Sigmoid colon (tissue), 7 donors: ENCODE data around the gene IL12A. TPM values are rescaled to one million over a fixed set of nuclear protein-coding genes. Genes with fewer than 3 reads are reported as not detected.

Experiments used
- DNase-seq: peaks from one replicate; pipeline ENCODE4 v3.0.0-alpha.2; 2019
- H3K27ac ChIP-seq, 4 donors: fragments of 200-600 bp; sonication (generic); one replicate each; pipeline ENCODE4 v1.5.1; 2016 to 2019; ENCODE audit warnings: mild to moderate bottlenecking in 1 of 4
- H3K27me3 ChIP-seq, 3 donors: fragments of 200-600 bp; sonication (generic); one replicate each; pipeline ENCODE4 v1.5.1; 2019; ENCODE audit warnings: mild to moderate bottlenecking in 1 of 3
- H3K36me3 ChIP-seq, 4 donors: fragments of 200-600 bp; sonication (generic); one replicate each; pipeline ENCODE4 v1.5.1; 2016 to 2019
- H3K4me1 ChIP-seq, 4 donors: fragments of 200-600 bp; sonication (generic); one replicate each; pipeline ENCODE4 v1.5.1; 2017 to 2019
- H3K4me3 ChIP-seq, 4 donors: fragments of 200-600 bp; sonication (generic); one replicate each; pipeline ENCODE4 v1.5.1; 2017 to 2019; ENCODE audit warnings: mild to moderate bottlenecking in 2 of 4, moderate library complexity in 1 of 4
- H3K9me3 ChIP-seq, 4 donors: fragments of 200-600 bp in 3 of 4; sonication (generic) in 3 of 4; one replicate each; pipeline versions ENCODE4 v1.5.1 to v1.6.1; 2013 to 2019
- EP300 ChIP-seq, 4 donors: sonication (generic); formaldehyde crosslinking; IDR thresholded peaks; one replicate each; pipeline ENCODE4 v1.6.1; 2017; ENCODE audit warnings: antibody characterized with exemption in 4 of 4
- POLR2A ChIP-seq, 2 donors: fragments of 450-650 bp; IDR thresholded peaks; one replicate each; pipeline ENCODE4 v1.6.1; 2016; ENCODE audit warnings: antibody characterized with exemption in 2 of 2, mild to moderate bottlenecking in 2 of 2, moderate library complexity in 2 of 2
- POLR2AphosphoS5 ChIP-seq, 4 donors: sonication (generic); formaldehyde crosslinking; IDR thresholded peaks; one replicate each; pipeline ENCODE4 v1.6.1; 2017; ENCODE audit warnings: antibody characterized with exemption in 4 of 4
- WGBS, 2 donors: extraction: QIAGEN DNeasy Blood & Tissue Kit; methylation state at CpG; one replicate each; pipeline ENCODE4 v1.1.7; 2013; 5-methylcytosine and 5-hydroxymethylcytosine counted together
- intact Hi-C: fragments of 100-400 bp; cut with DNase I; formaldehyde crosslinking; loops from one replicate; pipeline ENCODE4 v1.15.1; 2023
- polyA plus RNA-seq, 3 donors: library from polyadenylated mRNA; stranded (reverse); fragments of 200-250 nt; gene quantifications; one replicate each; pipeline ENCODE4 v1.2.3, GENCODE V29; 2013
- total RNA-seq, 4 donors: library from RNA; depleted of rRNA; stranded (reverse); fragments of >200 nt; gene quantifications; one replicate each; pipeline ENCODE4 v1.1.0, GENCODE V29; 2016
- TF ChIP-seq, protein P1 (sequence below), 4 experiments: fragments of 450-650 bp in 3 of 4; fragments of 200-600 bp in 1 of 4; IDR thresholded peaks; one replicate each; pipeline ENCODE4 v1.5.1; 2016 to 2019; ENCODE audit warnings: antibody characterized with exemption in 4 of 4, mild to moderate bottlenecking in 3 of 4, moderate library complexity in 2 of 4
- donor health status: healthy with polysubstance abuse.
- donor health status: Bipolar disorder and iron deficiency.
- donor health status: healthy.

The IL12A gene
- total and polyA plus RNA-seq, 7 donors: 0.27 to 3.9 (median 1.1) TPM; not detected in 2

DNA sequence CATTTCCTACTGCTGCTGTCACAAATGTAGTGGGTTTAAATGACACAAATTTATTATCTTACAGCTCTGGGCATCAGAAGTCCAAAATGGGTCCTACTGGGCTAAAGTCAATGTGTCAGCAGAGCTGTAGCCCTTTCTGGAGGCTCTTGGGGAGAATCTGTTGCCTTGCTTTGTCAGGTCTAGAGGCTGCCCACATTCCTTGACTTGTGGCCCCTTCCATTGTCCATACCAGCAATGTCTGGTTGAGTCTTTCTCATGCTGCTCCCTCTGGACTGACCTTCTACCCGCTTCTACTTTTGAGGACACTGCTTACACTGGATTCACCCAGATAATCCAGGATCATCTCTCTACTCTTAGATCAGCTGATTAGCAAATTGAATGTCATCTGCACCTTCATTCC is 3.0 kb downstream of the IL12A start:
- Histone ChIP-seq H3K36me3 (no peaks in the 10 kb centered on the region), H3K27me3 (no peaks in the 10 kb centered on the region), H3K27ac (no peak overlapping the region), H3K9me3 (no peaks in the 10 kb centered on the region), H3K4me1 (peaks cover 0 to 55% (median 31%) of the 10 kb centered on the region in 4 donors), H3K4me3 (no peak overlapping the region)
- intact Hi-C loops: no loop called here
- TF ChIP-seq, protein P1, sequence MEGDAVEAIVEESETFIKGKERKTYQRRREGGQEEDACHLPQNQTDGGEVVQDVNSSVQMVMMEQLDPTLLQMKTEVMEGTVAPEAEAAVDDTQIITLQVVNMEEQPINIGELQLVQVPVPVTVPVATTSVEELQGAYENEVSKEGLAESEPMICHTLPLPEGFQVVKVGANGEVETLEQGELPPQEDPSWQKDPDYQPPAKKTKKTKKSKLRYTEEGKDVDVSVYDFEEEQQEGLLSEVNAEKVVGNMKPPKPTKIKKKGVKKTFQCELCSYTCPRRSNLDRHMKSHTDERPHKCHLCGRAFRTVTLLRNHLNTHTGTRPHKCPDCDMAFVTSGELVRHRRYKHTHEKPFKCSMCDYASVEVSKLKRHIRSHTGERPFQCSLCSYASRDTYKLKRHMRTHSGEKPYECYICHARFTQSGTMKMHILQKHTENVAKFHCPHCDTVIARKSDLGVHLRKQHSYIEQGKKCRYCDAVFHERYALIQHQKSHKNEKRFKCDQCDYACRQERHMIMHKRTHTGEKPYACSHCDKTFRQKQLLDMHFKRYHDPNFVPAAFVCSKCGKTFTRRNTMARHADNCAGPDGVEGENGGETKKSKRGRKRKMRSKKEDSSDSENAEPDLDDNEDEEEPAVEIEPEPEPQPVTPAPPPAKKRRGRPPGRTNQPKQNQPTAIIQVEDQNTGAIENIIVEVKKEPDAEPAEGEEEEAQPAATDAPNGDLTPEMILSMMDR (IDR thresholded peaks at IDR 0.05): no peak
- TF ChIP-seq EP300 (IDR thresholded peaks at IDR 0.05) (no peak), POLR2AphosphoS5 (IDR thresholded peaks at IDR 0.05) (no peak), POLR2A (IDR thresholded peaks at IDR 0.05) (no peak)
- WGBS, 2 donors: 97 to 98% methylated on average over 1 of the region's 1 CpG
- DNase-seq: no peak

DNA sequence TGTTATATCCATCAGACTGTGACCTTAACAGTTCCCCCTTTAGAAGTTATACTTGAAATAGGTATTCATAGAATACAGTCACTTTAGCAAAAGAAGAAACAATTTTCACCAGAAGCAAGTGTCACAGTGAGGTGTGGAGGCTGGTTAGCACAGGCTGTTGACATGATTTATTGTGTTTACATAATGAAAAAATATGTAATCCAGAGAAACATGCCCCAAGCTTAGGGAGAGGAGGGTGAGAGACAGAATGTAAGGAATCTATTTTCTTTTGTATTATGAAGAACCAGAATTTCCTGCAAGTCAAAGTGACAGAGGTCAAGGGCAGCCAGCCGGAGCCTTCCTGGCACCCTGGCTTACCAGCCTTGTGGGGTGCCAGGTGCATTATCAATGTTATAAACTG is 4.0 kb downstream of the IL12A start:
- intact Hi-C loops: no loop called here
- Histone ChIP-seq H3K4me3 (no peak overlapping the region), H3K4me1 (peaks cover 0 to 55% (median 31%) of the 10 kb centered on the region in 4 donors), H3K36me3 (no peaks in the 10 kb centered on the region), H3K27me3 (no peaks in the 10 kb centered on the region), H3K9me3 (no peaks in the 10 kb centered on the region), H3K27ac (peak overlapping the region in 2 of 4 donors; percentile 29)
- TF ChIP-seq, protein P1 (IDR thresholded peaks at IDR 0.05): no peak
- TF ChIP-seq EP300 (IDR thresholded peaks at IDR 0.05) (no peak), POLR2AphosphoS5 (IDR thresholded peaks at IDR 0.05) (no peak), POLR2A (IDR thresholded peaks at IDR 0.05) (no peak)
- 26 to 55% methylated on average over 1 of the region's 1 CpG for WGBS, 2 donors
- no peak for DNase-seq

DNA sequence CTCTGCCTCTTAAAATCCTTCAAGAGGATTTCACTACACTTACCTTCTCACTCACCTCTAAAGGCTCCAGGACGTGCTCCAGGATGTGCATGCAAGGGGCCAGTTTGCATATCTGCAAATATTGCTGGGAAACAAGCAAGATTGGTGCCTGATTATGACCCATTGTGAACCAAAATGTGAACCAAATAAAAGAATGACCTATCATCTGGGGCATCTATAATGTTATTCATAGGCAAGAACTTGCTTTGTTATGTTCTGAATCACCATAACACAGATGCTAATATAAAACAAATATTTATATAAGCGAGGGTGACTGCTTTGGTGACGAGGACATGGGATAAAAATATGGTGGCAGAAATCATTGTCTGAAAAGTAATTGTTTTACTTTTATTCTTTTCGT is 5.5 kb downstream of the IL12A start:
- Histone ChIP-seq H3K27ac (peak overlapping the region in 1 of 4 donors; percentile 8), H3K4me1 (peaks cover 0 to 47% (median 22%) of the 10 kb centered on the region in 4 donors), H3K27me3 (no peaks in the 10 kb centered on the region), H3K9me3 (no peaks in the 10 kb centered on the region), H3K36me3 (no peaks in the 10 kb centered on the region), H3K4me3 (no peak overlapping the region)
- DNase-seq: no peak
- intact Hi-C loops: no loop called here
- 51 to 80% methylated on average over 4 of the region's 4 CpGs for WGBS, 2 donors
- TF ChIP-seq EP300 (IDR thresholded peaks at IDR 0.05) (no peak), POLR2AphosphoS5 (IDR thresholded peaks at IDR 0.05) (no peak), POLR2A (IDR thresholded peaks at IDR 0.05) (no peak)
- TF ChIP-seq, protein P1 (IDR thresholded peaks at IDR 0.05): no peak

DNA sequence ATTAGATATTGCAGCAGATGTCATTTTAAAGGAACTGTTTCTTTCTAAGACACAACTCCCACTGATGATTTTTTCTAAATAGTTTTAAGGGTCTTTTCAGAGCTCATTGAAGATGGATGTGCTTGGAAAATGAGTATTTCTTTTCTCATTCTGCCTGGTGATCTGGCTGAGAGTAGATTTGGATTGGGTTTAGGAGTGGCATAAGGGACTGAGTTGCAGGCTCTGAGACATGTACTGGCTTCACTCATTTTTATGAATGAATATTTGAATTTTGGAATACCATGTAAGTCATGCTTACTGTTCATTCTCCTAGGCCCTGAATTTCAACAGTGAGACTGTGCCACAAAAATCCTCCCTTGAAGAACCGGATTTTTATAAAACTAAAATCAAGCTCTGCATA is 6.5 kb downstream of the IL12A start:
- no peak for DNase-seq
- WGBS, 2 donors: 92 to 94% methylated on average over 1 of the region's 1 CpG
- intact Hi-C loops: no loop called here
- H3K4me1 ChIP-seq: peaks cover 0 to 39% (median 20%) of the 10 kb centered on the region in 4 donors
- H3K4me3 ChIP-seq: no peak overlapping the region
- no peak overlapping the region for H3K27ac ChIP-seq
- no peaks in the 10 kb centered on the region for H3K36me3 ChIP-seq
- no peaks in the 10 kb centered on the region for H3K27me3 ChIP-seq
- no peaks in the 10 kb centered on the region for H3K9me3 ChIP-seq
- TF ChIP-seq, protein P1 (IDR thresholded peaks at IDR 0.05): no peak
- TF ChIP-seq EP300 (IDR thresholded peaks at IDR 0.05): no peak

DNA sequence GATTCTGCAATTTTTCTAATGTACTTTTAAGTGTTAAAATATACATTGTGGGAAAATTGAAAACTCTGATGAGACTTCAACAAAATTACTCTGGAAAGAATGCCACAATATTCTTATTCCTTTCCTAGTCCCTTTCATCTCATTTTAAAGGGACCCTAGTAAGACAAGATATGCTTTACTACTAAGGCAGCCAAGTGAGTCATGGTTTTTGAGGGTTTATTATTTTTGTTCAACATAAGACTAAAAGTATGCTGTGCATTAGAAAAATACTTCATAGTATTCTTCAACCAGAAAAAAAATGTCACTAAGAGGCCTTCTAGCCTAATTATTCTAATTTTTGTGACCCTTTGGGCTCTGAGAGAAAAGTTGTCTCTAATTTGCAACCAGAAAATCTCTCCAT is 7.4 kb downstream of the IL12A start:
- no peak for TF ChIP-seq EP300 (IDR thresholded peaks at IDR 0.05)
- TF ChIP-seq POLR2AphosphoS5 (IDR thresholded peaks at IDR 0.05): no peak
- no peak for TF ChIP-seq POLR2A (IDR thresholded peaks at IDR 0.05)
- TF ChIP-seq, protein P1 (IDR thresholded peaks at IDR 0.05): no peak
- H3K4me3 ChIP-seq: no peak overlapping the region
- H3K4me1 ChIP-seq: peaks cover 0 to 32% (median 18%) of the 10 kb centered on the region in 4 donors
- intact Hi-C loops: no loop called here
- no peaks in the 10 kb centered on the region for H3K27me3 ChIP-seq
- H3K36me3 ChIP-seq: no peaks in the 10 kb centered on the region
- H3K27ac ChIP-seq: no peak overlapping the region
- H3K9me3 ChIP-seq: no peaks in the 10 kb centered on the region
- no peak for DNase-seq
